ENCODE results near the gene PTPRG. TPM values are rescaled to one million over a fixed set of nuclear protein-coding genes. Genes with fewer than 3 reads are reported as not detected.

PTPRG gene
- polyA plus RNA-seq, 3 donors: not detected

DNA sequence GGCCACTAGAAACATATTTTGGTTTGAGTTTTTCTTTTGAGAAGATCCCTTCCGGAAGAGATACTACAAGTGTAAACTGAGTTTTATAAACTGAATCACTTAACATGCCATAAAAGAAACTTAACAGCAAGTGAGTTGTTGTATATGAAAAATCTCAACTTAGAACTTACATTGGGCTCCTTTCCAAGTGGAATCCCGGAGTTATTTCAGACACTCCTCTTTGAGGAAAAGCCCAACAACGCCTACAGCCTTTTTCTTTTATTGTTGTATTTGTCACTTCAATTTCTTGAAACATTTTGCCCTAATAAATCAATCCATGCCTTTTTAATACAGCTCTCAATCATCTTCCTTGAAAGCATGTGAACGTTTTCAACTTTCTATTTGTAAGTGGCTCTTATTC, 674.6 kb downstream of the PTPRG start:
- Histone ChIP-seq H4K20me1 (ENCODE audit: insufficient read depth, low read length) (no peaks in the 10 kb centered on the region), H2AFZ (ENCODE audit: insufficient read depth, low read depth, low read length, poor library complexity, severe bottlenecking) (no peak overlapping the region), H3K4me2 (replicated peaks; ENCODE audit: extremely low read depth, low read length, poor library complexity, severe bottlenecking) (no peak overlapping the region), H3K4me1 (ENCODE audit: control insufficient read depth in 1 of 2, insufficient read depth in 2 of 2, low read length in 2 of 2) (no peaks in the 10 kb centered on the region), H3K4me3 (replicated peaks in 1 of 3; ENCODE audit: low read depth in 2 of 3, low read length in 3 of 3) (no peak overlapping the region), H3K27ac (ENCODE audit: low read depth in 1 of 2, low read length in 2 of 2) (no peak overlapping the region), H3K36me3 (replicated peaks in 1 of 2; ENCODE audit: control insufficient read depth in 1 of 2, insufficient read depth in 2 of 2, low read length in 2 of 2) (no peaks in the 10 kb centered on the region), H3K9ac (ENCODE audit: insufficient read depth, low read length, poor library complexity, severe bottlenecking) (no peak overlapping the region), H3K9me3 (replicated peaks in 1 of 2; ENCODE audit: control insufficient read depth in 1 of 2, insufficient read depth in 1 of 2, low read length in 2 of 2) (no peaks in the 10 kb centered on the region), H3K27me3 (ENCODE audit: control insufficient read depth in 2 of 2, insufficient read depth in 2 of 2, low read length in 2 of 2) (no peaks in the 10 kb centered on the region), H3K79me2 (ENCODE audit: insufficient read depth, low read length) (no peaks in the 10 kb centered on the region)
- WGBS (ENCODE audit: insufficient coverage): no CpG with 5 or more reads among the region's 4 CpGs
- DNase-seq: no peak
- no peak overlapping the region for H3K27ac Mint-ChIP-seq
- TF ChIP-seq, protein P1, sequence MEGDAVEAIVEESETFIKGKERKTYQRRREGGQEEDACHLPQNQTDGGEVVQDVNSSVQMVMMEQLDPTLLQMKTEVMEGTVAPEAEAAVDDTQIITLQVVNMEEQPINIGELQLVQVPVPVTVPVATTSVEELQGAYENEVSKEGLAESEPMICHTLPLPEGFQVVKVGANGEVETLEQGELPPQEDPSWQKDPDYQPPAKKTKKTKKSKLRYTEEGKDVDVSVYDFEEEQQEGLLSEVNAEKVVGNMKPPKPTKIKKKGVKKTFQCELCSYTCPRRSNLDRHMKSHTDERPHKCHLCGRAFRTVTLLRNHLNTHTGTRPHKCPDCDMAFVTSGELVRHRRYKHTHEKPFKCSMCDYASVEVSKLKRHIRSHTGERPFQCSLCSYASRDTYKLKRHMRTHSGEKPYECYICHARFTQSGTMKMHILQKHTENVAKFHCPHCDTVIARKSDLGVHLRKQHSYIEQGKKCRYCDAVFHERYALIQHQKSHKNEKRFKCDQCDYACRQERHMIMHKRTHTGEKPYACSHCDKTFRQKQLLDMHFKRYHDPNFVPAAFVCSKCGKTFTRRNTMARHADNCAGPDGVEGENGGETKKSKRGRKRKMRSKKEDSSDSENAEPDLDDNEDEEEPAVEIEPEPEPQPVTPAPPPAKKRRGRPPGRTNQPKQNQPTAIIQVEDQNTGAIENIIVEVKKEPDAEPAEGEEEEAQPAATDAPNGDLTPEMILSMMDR (IDR thresholded peaks at IDR 0.05): no peak
- no peak overlapping the region for H3K4me3 Mint-ChIP-seq
- peaks cover 4 to 6% (median 5%) of the 10 kb centered on the region in 3 donors for H3K27me3 Mint-ChIP-seq (ENCODE audit: low read depth in 3 of 3)
- peaks cover 2% of the 10 kb centered on the region for H3K4me1 Mint-ChIP-seq
- intact Hi-C loops (cut with micrococcal nuclease): no loop called here
- H3K36me3 Mint-ChIP-seq: no peaks in the 10 kb centered on the region
- H3K9me3 Mint-ChIP-seq: peaks cover 0 to 2% (median 0%) of the 10 kb centered on the region in 7 donors

GRCh38 chr3:62237286-62237948, 676.0 kb downstream of the PTPRG start:
- no peak overlapping the region for H3K27ac Mint-ChIP-seq
- Histone ChIP-seq H3K27me3 (ENCODE audit: control insufficient read depth in 2 of 2, insufficient read depth in 2 of 2, low read length in 2 of 2) (no peaks in the 10 kb centered on the region), H3K4me2 (replicated peaks; ENCODE audit: extremely low read depth, low read length, poor library complexity, severe bottlenecking) (no peak overlapping the region), H3K4me3 (replicated peaks in 1 of 3; ENCODE audit: low read depth in 2 of 3, low read length in 3 of 3) (no peak overlapping the region), H3K27ac (ENCODE audit: low read depth in 1 of 2, low read length in 2 of 2) (no peak overlapping the region), H3K4me1 (ENCODE audit: control insufficient read depth in 1 of 2, insufficient read depth in 2 of 2, low read length in 2 of 2) (no peaks in the 10 kb centered on the region), H4K20me1 (ENCODE audit: insufficient read depth, low read length) (no peaks in the 10 kb centered on the region), H2AFZ (ENCODE audit: insufficient read depth, low read depth, low read length, poor library complexity, severe bottlenecking) (no peak overlapping the region), H3K79me2 (ENCODE audit: insufficient read depth, low read length) (no peaks in the 10 kb centered on the region), H3K36me3 (replicated peaks in 1 of 2; ENCODE audit: control insufficient read depth in 1 of 2, insufficient read depth in 2 of 2, low read length in 2 of 2) (no peaks in the 10 kb centered on the region), H3K9ac (ENCODE audit: insufficient read depth, low read length, poor library complexity, severe bottlenecking) (no peak overlapping the region), H3K9me3 (replicated peaks in 1 of 2; ENCODE audit: control insufficient read depth in 1 of 2, insufficient read depth in 1 of 2, low read length in 2 of 2) (no peaks in the 10 kb centered on the region)
- DNase-seq: no peak
- peaks cover 2% of the 10 kb centered on the region for H3K4me1 Mint-ChIP-seq
- WGBS (ENCODE audit: insufficient coverage): no CpG with 5 or more reads among the region's 5 CpGs
- H3K27me3 Mint-ChIP-seq (ENCODE audit: low read depth in 3 of 3): peaks cover 4 to 6% (median 5%) of the 10 kb centered on the region in 3 donors
- no peaks in the 10 kb centered on the region for H3K36me3 Mint-ChIP-seq
- H3K9me3 Mint-ChIP-seq: peaks cover 0 to 2% (median 0%) of the 10 kb centered on the region in 7 donors
- no peak overlapping the region for H3K4me3 Mint-ChIP-seq
- intact Hi-C loops (cut with micrococcal nuclease): no loop called here
- TF ChIP-seq, protein P1 (IDR thresholded peaks at IDR 0.05): no peak
